ENCODE measurements around the gene TSPYL6. TPM values are rescaled to one million over a fixed set of nuclear protein-coding genes. Genes with fewer than 3 reads are reported as not detected.
"Not testable (repeated sequence)": the region's sequence is repeated elsewhere in the genome, so short reads cannot be mapped to it uniquely, and the experiment has no call there.

The TSPYL6 gene
- total RNA-seq, 1 experiment from 2014 or later: not detected

- no peaks in the 10 kb centered on the region for H3K36me3 Mint-ChIP-seq (ENCODE audit: insufficient read depth, unreplicated experiment)
- intact Hi-C loops (cut with micrococcal nuclease; ENCODE audit: unreplicated experiment): no loop called here
- no TSS peak for BruUV-seq (replicated peaks)
- no peak overlapping the region for H3K4me3 Mint-ChIP-seq (ENCODE audit: unreplicated experiment)
- H3K27me3 Mint-ChIP-seq (ENCODE audit: insufficient read depth, unreplicated experiment): no peaks in the 10 kb centered on the region
- Histone ChIP-seq H3K4me3 (ENCODE audit: low read depth, low read length) (no peak overlapping the region), H3K4me1 (no peaks in the 10 kb centered on the region), H3K27me3 (replicated peaks; ENCODE audit: control insufficient read depth, insufficient read depth, low read length) (no peaks in the 10 kb centered on the region), H3K9me3 (no peaks in the 10 kb centered on the region), H3K36me3 (ENCODE audit: control insufficient read depth, insufficient read depth, low read length) (no peaks in the 10 kb centered on the region)
- no peak for DNase-seq
- ChIA-PET POLR2A (no interaction called here), CTCF (no interaction called here)
- H3K4me1 Mint-ChIP-seq (ENCODE audit: low read depth, unreplicated experiment): no peaks in the 10 kb centered on the region
- H3K9me3 Mint-ChIP-seq (ENCODE audit: unreplicated experiment): peaks cover 9% of the 10 kb centered on the region
- no peak for TF ChIP-seq CTCF (IDR thresholded peaks at IDR 0.05; ENCODE audit: insufficient read depth in 1 of 2, low read depth in 1 of 2, low read length in 1 of 2, severe bottlenecking in 1 of 2, unreplicated experiment in 1 of 2)
- H3K27ac Mint-ChIP-seq (ENCODE audit: unreplicated experiment): no peak overlapping the region
Measured at GRCh38 chr2:54271843-54272627, 16.0 kb upstream of the TSPYL6 start.

GRCh38 chr2:54271189-54271588 is 15.2 kb upstream of the TSPYL6 start:
- ChIA-PET POLR2A (no interaction called here), CTCF (no interaction called here)
- Mint-ChIP-seq H3K27ac (ENCODE audit: unreplicated experiment) (no peak overlapping the region), H3K36me3 (ENCODE audit: insufficient read depth, unreplicated experiment) (no peaks in the 10 kb centered on the region), H3K9me3 (ENCODE audit: unreplicated experiment) (peaks cover 9% of the 10 kb centered on the region), H3K27me3 (ENCODE audit: insufficient read depth, unreplicated experiment) (no peaks in the 10 kb centered on the region), H3K4me3 (ENCODE audit: unreplicated experiment) (no peak overlapping the region), H3K4me1 (ENCODE audit: low read depth, unreplicated experiment) (no peaks in the 10 kb centered on the region)
- intact Hi-C loops (cut with micrococcal nuclease; ENCODE audit: unreplicated experiment): no loop called here
- no peak for DNase-seq
- H3K27me3 ChIP-seq (replicated peaks; ENCODE audit: control insufficient read depth, insufficient read depth, low read length): no peaks in the 10 kb centered on the region
- no peaks in the 10 kb centered on the region for H3K9me3 ChIP-seq
- no peaks in the 10 kb centered on the region for H3K36me3 ChIP-seq (ENCODE audit: control insufficient read depth, insufficient read depth, low read length)
- no peak overlapping the region for H3K4me3 ChIP-seq (ENCODE audit: low read depth, low read length)
- H3K4me1 ChIP-seq: no peaks in the 10 kb centered on the region
- no peak for TF ChIP-seq CTCF (IDR thresholded peaks at IDR 0.05; ENCODE audit: insufficient read depth in 1 of 2, low read depth in 1 of 2, low read length in 1 of 2, severe bottlenecking in 1 of 2, unreplicated experiment in 1 of 2)
- no TSS peak for BruUV-seq (replicated peaks)

- Histone ChIP-seq H3K4me1 (no peaks in the 10 kb centered on the region), H3K4me3 (ENCODE audit: low read depth, low read length) (no peak overlapping the region), H3K9me3 (0 out of 2 replicates have a peak, but pooled peaks cover 4% of the 10 kb centered on the region), H3K36me3 (ENCODE audit: control insufficient read depth, insufficient read depth, low read length) (no peaks in the 10 kb centered on the region), H3K27me3 (replicated peaks; ENCODE audit: control insufficient read depth, insufficient read depth, low read length) (no peaks in the 10 kb centered on the region)
- no peaks in the 10 kb centered on the region for H3K27me3 Mint-ChIP-seq (ENCODE audit: insufficient read depth, unreplicated experiment)
- H3K9me3 Mint-ChIP-seq (ENCODE audit: unreplicated experiment): peaks cover 19% of the 10 kb centered on the region
- intact Hi-C loops (cut with micrococcal nuclease; ENCODE audit: unreplicated experiment): no loop called here
- no peak overlapping the region for H3K27ac Mint-ChIP-seq (ENCODE audit: unreplicated experiment)
- BruUV-seq (replicated peaks): no TSS peak
- H3K4me1 Mint-ChIP-seq (ENCODE audit: low read depth, unreplicated experiment): no peaks in the 10 kb centered on the region
- no peak for DNase-seq
- H3K4me3 Mint-ChIP-seq (ENCODE audit: unreplicated experiment): no peak overlapping the region
- no peaks in the 10 kb centered on the region for H3K36me3 Mint-ChIP-seq (ENCODE audit: insufficient read depth, unreplicated experiment)
- POLR2A ChIA-PET: no interaction called here
- CTCF ChIA-PET: no interaction called here
- TF ChIP-seq CTCF (IDR thresholded peaks at IDR 0.05; ENCODE audit: insufficient read depth in 1 of 2, low read depth in 1 of 2, low read length in 1 of 2, severe bottlenecking in 1 of 2, unreplicated experiment in 1 of 2): no peak
Measured at GRCh38 chr2:54267577-54267976, 11.5 kb upstream of the TSPYL6 start.

- H3K36me3 ChIP-seq (ENCODE audit: control insufficient read depth, insufficient read depth, low read length); POLR2A ChIA-PET; H3K4me3 ChIP-seq (ENCODE audit: low read depth, low read length); H3K27ac Mint-ChIP-seq (ENCODE audit: unreplicated experiment); H3K9me3 ChIP-seq; H3K27me3 Mint-ChIP-seq (ENCODE audit: insufficient read depth, unreplicated experiment); BruUV-seq (replicated peaks); H3K4me1 Mint-ChIP-seq (ENCODE audit: low read depth, unreplicated experiment); H3K4me3 Mint-ChIP-seq (ENCODE audit: unreplicated experiment); CTCF ChIA-PET; DNase-seq; intact Hi-C loops (cut with micrococcal nuclease; ENCODE audit: unreplicated experiment); H3K36me3 Mint-ChIP-seq (ENCODE audit: insufficient read depth, unreplicated experiment); H3K27me3 ChIP-seq (replicated peaks; ENCODE audit: control insufficient read depth, insufficient read depth, low read length): not testable (repeated sequence)
- peaks cover 13% of the 10 kb centered on the region for H3K4me1 ChIP-seq
- peaks cover 19% of the 10 kb centered on the region for H3K9me3 Mint-ChIP-seq (ENCODE audit: unreplicated experiment)
Measured at GRCh38 chr2:54265081-54265480, 9.1 kb upstream of the TSPYL6 start.

All from Caco-2 (cell line).